Adrenal gland (tissue), 12 donors: ENCODE data around the gene ADNP2. TPM values are rescaled to one million over a fixed set of nuclear protein-coding genes. Genes with fewer than 3 reads are reported as not detected.

Source experiments
- DNase-seq, 7 donors: peaks; one replicate each; pipeline ENCODE4 v3.0.0-alpha.2; 2019 to 2020
- H3K27ac ChIP-seq, 5 donors: fragments of 200-600 bp; sonication (generic) in 4 of 5; 1 replicate in 3 of 5; 2 replicates in 2 of 5; pipeline versions ENCODE4 v1.5.1 to v1.8.0; 2016 to 2020; ENCODE audit warnings: mild to moderate bottlenecking in 1 of 5
- H3K27me3 ChIP-seq: fragments of 200-600 bp; 2 replicates; pipeline ENCODE4 v1.8.0; 2021
- H3K36me3 ChIP-seq, 2 donors: fragments of 200-600 bp; replicated peaks in 1 of 2; 1 replicate in 1 of 2; 2 replicates in 1 of 2; pipeline versions ENCODE4 v1.5.1 to v1.8.0; 2018 to 2022
- H3K4me1 ChIP-seq, 2 donors: fragments of 200-600 bp; replicated peaks in 1 of 2; 1 replicate in 1 of 2; 2 replicates in 1 of 2; pipeline versions ENCODE4 v1.5.1 to v1.8.0; 2018 to 2021
- H3K4me3 ChIP-seq, 4 donors: fragments of 200-600 bp; sonication (generic) in 3 of 4; one replicate each; pipeline ENCODE4 v1.5.1; 2016 to 2018
- H3K9me3 ChIP-seq, 3 donors: fragments of 200-600 bp; sonication (generic) in 1 of 3; replicated peaks in 1 of 3; 1 replicate in 2 of 3; 2 replicates in 1 of 3; pipeline versions ENCODE4 v1.5.1 to v1.8.0; 2016 to 2021
- CTCF ChIP-seq, 6 experiments: fragments of 450-650 bp in 4 of 6; fragments of 200-600 bp in 2 of 6; sonication (generic) in 1 of 6; IDR thresholded peaks; 1 replicate in 5 of 6; 2 replicates in 1 of 6; pipeline versions ENCODE4 v1.5.1 to v1.8.0; 2016 to 2021; ENCODE audit warnings: antibody characterized with exemption in 6 of 6, mild to moderate bottlenecking in 2 of 6, moderate library complexity in 1 of 6
- POLR2A ChIP-seq, 2 donors: fragments of 450-650 bp; IDR thresholded peaks; one replicate each; pipeline ENCODE4 v1.6.1; 2017; ENCODE audit warnings: antibody characterized with exemption in 2 of 2, mild to moderate bottlenecking in 2 of 2, moderate library complexity in 1 of 2
- WGBS, 4 donors: extraction: QIAGEN DNeasy Blood & Tissue Kit in 2 of 4; methylation state at CpG; one replicate each; pipeline versions ENCODE4 v1.1.5 to v1.1.7; 2013 to 2017; 5-methylcytosine and 5-hydroxymethylcytosine counted together
- intact Hi-C, 2 donors: fragments of 100-400 bp; cut with DNase I; formaldehyde crosslinking; loops; one replicate each; pipeline versions ENCODE4 v1.14.1 to v1.15.0; 2022 to 2023
- polyA plus RNA-seq, 3 donors: library from polyadenylated mRNA; stranded (reverse); fragments of 200-250 nt in 2 of 3; fragments of 350-450 nt in 1 of 3; fragmentation: Illumina TruSeq in 1 of 3; extraction: RNeasy Lipid Tissue Mini Kit (QIAGEN cat#74804) in 1 of 3; gene quantifications; one replicate each; pipeline ENCODE4 v1.2.3, GENCODE V29; 2013 to 2014
- total RNA-seq, 9 donors: library from RNA; depleted of rRNA in 4 of 9; stranded (reverse); fragments of >200 nt in 4 of 9; fragments of 120-200 nt in 1 of 9; fragmentation: NEBNext Ultra II Directional in 1 of 9; extraction: Animal tissue kit (Norgen Biotek cat#: 25700) in 1 of 9; gene quantifications; one replicate each; pipeline versions ENCODE4 v1.1.0 to v1.2.4, GENCODE V29; 2013 to 2023
- donor health status: healthy with polysubstance abuse.
- donor health status: Bipolar disorder and iron deficiency.
- donor health status: DM: yes; HTN: yes; CAD: no.
- donor health status: DM: no; HTN: no; CAD: no.
- donor health status: DM: no; HTN: no; CAD: no.
- donor health status: DM: yes; HTN: yes; CAD: no.

The ADNP2 gene
- total and polyA plus RNA-seq, 12 donors, result 4.7 to 18.3 (median 10.7) TPM

GRCh38 chr18:80095414-80095813 lies 13.6 kb upstream of the ADNP2 start:
- no peak overlapping the region for H3K27ac ChIP-seq
- DNase-seq, result no peak
- WGBS, 4 donors, result 81 to 91% (median 88%) methylated on average over 6 to 7 of the region's 7 CpGs
- intact Hi-C loops, result no loop called here
- H3K9me3 ChIP-seq, result no peaks in the 10 kb centered on the region
- H3K4me3 ChIP-seq, result no peak overlapping the region
- H3K4me1 ChIP-seq, result no peaks in the 10 kb centered on the region
- H3K27me3 ChIP-seq, result no peaks in the 10 kb centered on the region
- H3K36me3 ChIP-seq, result no peaks in the 10 kb centered on the region
- no peak for TF ChIP-seq POLR2A (IDR thresholded peaks at IDR 0.05)
- no peak for TF ChIP-seq CTCF (IDR thresholded peaks at IDR 0.05)

GRCh38 chr18:80096032-80096565 lies 13.0 kb upstream of the ADNP2 start:
- Histone ChIP-seq H3K4me1 (no peaks in the 10 kb centered on the region), H3K27me3 (no peaks in the 10 kb centered on the region), H3K9me3 (no peaks in the 10 kb centered on the region), H3K36me3 (no peaks in the 10 kb centered on the region), H3K27ac (no peak overlapping the region), H3K4me3 (no peak overlapping the region)
- 78 to 85% (median 83%) methylated on average over 10 of the region's 10 CpGs for whole genome bisulfite sequencing, 4 donors
- no peak for TF ChIP-seq CTCF (IDR thresholded peaks at IDR 0.05)
- TF ChIP-seq POLR2A (IDR thresholded peaks at IDR 0.05), result no peak
- intact Hi-C loops, result no loop called here
- DNase-seq, result no peak

GRCh38 chr18:80097201-80097600 lies 11.9 kb upstream of the ADNP2 start:
- no peaks in the 10 kb centered on the region for H3K9me3 ChIP-seq
- no peaks in the 10 kb centered on the region for H3K36me3 ChIP-seq
- no peak overlapping the region for H3K4me3 ChIP-seq
- H3K4me1 ChIP-seq, result no peaks in the 10 kb centered on the region
- 80 to 95% (median 93%) methylated on average over 9 of the region's 9 CpGs for WGBS, 4 donors
- no peak overlapping the region for H3K27ac ChIP-seq
- H3K27me3 ChIP-seq, result no peaks in the 10 kb centered on the region
- no peak for TF ChIP-seq POLR2A (IDR thresholded peaks at IDR 0.05)
- TF ChIP-seq CTCF (IDR thresholded peaks at IDR 0.05), result no peak
- DNase-seq, result no peak
- intact Hi-C loops, result no loop called here

GRCh38 chr18:80103231-80103630 lies 5.8 kb upstream of the ADNP2 start:
- H3K4me3 ChIP-seq, result no peak overlapping the region
- no peak overlapping the region for H3K27ac ChIP-seq
- intact Hi-C loops, result no loop called here
- H3K9me3 ChIP-seq, result no peaks in the 10 kb centered on the region
- no peaks in the 10 kb centered on the region for H3K27me3 ChIP-seq
- WGBS, 4 donors, result 63 to 78% (median 71%) methylated on average over 6 of the region's 6 CpGs
- H3K4me1 ChIP-seq, result no peaks in the 10 kb centered on the region
- no peaks in the 10 kb centered on the region for H3K36me3 ChIP-seq
- DNase-seq, result no peak
- TF ChIP-seq POLR2A (IDR thresholded peaks at IDR 0.05), result no peak
- TF ChIP-seq CTCF (IDR thresholded peaks at IDR 0.05), result no peak
